ENCODE results near the gene PPP1R12B. TPM values are rescaled to one million over a fixed set of nuclear protein-coding genes. Genes with fewer than 3 reads are reported as not detected.
"Not testable (repeated sequence)": the region's sequence is repeated elsewhere in the genome, so short reads cannot be mapped to it uniquely, and the experiment has no call there.

The PPP1R12B gene
- total and polyA plus RNA-seq, 8 donors = 4.4 to 29.4 (median 13.7) TPM

- no peak for ATAC-seq
- 63% methylated on average over 4 of the region's 4 CpGs for WGBS, 2 donors
- intact Hi-C loops (cut with DNase I) = no loop called here
- DNase-seq = no peak
- Histone ChIP-seq H3K36me3 (no peaks in the 10 kb centered on the region), H3K4me3 (no peak overlapping the region), H3K4me1 (peaks cover 0 to 3% (median 3%) of the 10 kb centered on the region in 3 donors), H3K27ac (no peak overlapping the region), H3K27me3 (no peaks in the 10 kb centered on the region), H3K9me3 (no peaks in the 10 kb centered on the region)
- peak; percentile 56 to 66 (median 64) for TF ChIP-seq CTCF (IDR thresholded peaks at IDR 0.05)
- FAIRE-seq = peak; percentile 85
These were observed 4.7 kb upstream of the PPP1R12B start for GRCh38 chr1:202343652-202344349.

- Histone ChIP-seq H3K9me3 (no peaks in the 10 kb centered on the region), H3K4me1 (peaks cover 0 to 15% (median 0%) of the 10 kb centered on the region in 3 donors), H3K27me3 (no peaks in the 10 kb centered on the region), H3K36me3 (no peaks in the 10 kb centered on the region), H3K27ac (no peak overlapping the region), H3K4me3 (peak overlapping the region in 1 of 4 donors; percentile 98)
- no peak for DNase-seq
- WGBS, 2 donors = 45 to 47% methylated on average over 6 of the region's 6 CpGs
- TF ChIP-seq CTCF (IDR thresholded peaks at IDR 0.05) = no peak
- no peak for FAIRE-seq
- intact Hi-C loops (cut with DNase I) = no loop called here
- ATAC-seq = no peak
These were observed 442 bp upstream of the PPP1R12B start for GRCh38 chr1:202348005-202348508.

- no peak for TF ChIP-seq CTCF (IDR thresholded peaks at IDR 0.05)
- no peak for FAIRE-seq
- WGBS, 2 donors = 3% methylated on average over 12 of the region's 12 CpGs
These were observed 868 bp downstream of the PPP1R12B start for GRCh38 chr1:202349206-202349928.

GRCh38 chr1:202351725-202352124 lies 3.2 kb downstream of the PPP1R12B start:
- H3K4me1 ChIP-seq = peaks cover 0 to 15% (median 0%) of the 10 kb centered on the region in 3 donors
- no peak for TF ChIP-seq CTCF (IDR thresholded peaks at IDR 0.05)
- no peaks in the 10 kb centered on the region for H3K9me3 ChIP-seq
- no peaks in the 10 kb centered on the region for H3K36me3 ChIP-seq
- H3K4me3 ChIP-seq = no peak overlapping the region
- intact Hi-C loops (cut with DNase I) = no loop called here
- 47 to 63% methylated on average over 2 of the region's 2 CpGs for WGBS, 2 donors
- no peak for ATAC-seq
- FAIRE-seq = no peak
- DNase-seq = no peak
- no peak overlapping the region for H3K27ac ChIP-seq
- H3K27me3 ChIP-seq = no peaks in the 10 kb centered on the region

More at GRCh38 chr1:202349206-202349928, 868 bp downstream of the PPP1R12B start:
- intact Hi-C loops (cut with DNase I) = no loop called here
- no peaks in the 10 kb centered on the region for H3K9me3 ChIP-seq
- H3K27me3 ChIP-seq = no peaks in the 10 kb centered on the region
- peak overlapping the region; percentile 89 to 98 (median 96) for H3K4me3 ChIP-seq
- DNase-seq (no peak), ATAC-seq (peak; percentile 2 to 22 (median 13))
- peak overlapping the region; percentile 86 to 90 (median 88) for H3K27ac ChIP-seq
- H3K36me3 ChIP-seq = no peaks in the 10 kb centered on the region
- H3K4me1 ChIP-seq = peaks cover 0 to 15% (median 0%) of the 10 kb centered on the region in 3 donors

- peaks cover 0 to 21% (median 0%) of the 10 kb centered on the region in 3 donors for H3K4me1 ChIP-seq
- intact Hi-C loops (cut with DNase I); FAIRE-seq; ATAC-seq; H3K27me3 ChIP-seq; H3K36me3 ChIP-seq; DNase-seq; H3K27ac ChIP-seq; H3K4me3 ChIP-seq; H3K9me3 ChIP-seq: not testable (repeated sequence)
- WGBS, 2 donors = 85 to 88% methylated on average over 11 of the region's 11 CpGs
These were observed 4.2 kb downstream of the PPP1R12B start for GRCh38 chr1:202352583-202353197.
